ENCODE results near the gene ADRA2C.

Gene ADRA2C

GRCh38 chr4:3816983-3817960, 51.1 kb downstream of the ADRA2C start:
- no peaks in the 10 kb centered on the region for H3K79me2 ChIP-seq (ENCODE audit: insufficient read depth, low read length)
- DNase-seq (no peak), ATAC-seq (ENCODE audit: insufficient read depth, low read depth) (no peak)
- H4K20me1 ChIP-seq (ENCODE audit: insufficient read depth, low read length): no peaks in the 10 kb centered on the region
- no peaks in the 10 kb centered on the region for H3K27me3 ChIP-seq (ENCODE audit: insufficient read depth, low read length, poor library complexity)
- H3K9ac ChIP-seq (ENCODE audit: low read depth, low read length): no peak overlapping the region
- H3K36me3 ChIP-seq (ENCODE audit: insufficient read depth, low read length): no peaks in the 10 kb centered on the region
- H3K4me3 ChIP-seq (ENCODE audit: low read depth in 1 of 2, low read length in 2 of 2): no peak overlapping the region
- H3K4me2 ChIP-seq (ENCODE audit: insufficient read depth, low read length): no peak overlapping the region
- TF ChIP-seq EZH2 (IDR thresholded peaks at IDR 0.05; ENCODE audit: borderline replicate concordance, low read depth, low read length, severe bottlenecking) (no peak), CTCF (IDR thresholded peaks at IDR 0.05; ENCODE audit: borderline replicate concordance, extremely low read depth, low read length, poor library complexity, severe bottlenecking) (no peak)
- no peaks in the 10 kb centered on the region for H3K9me3 ChIP-seq (ENCODE audit: insufficient read depth, low read length, severe bottlenecking)
- H2AFZ ChIP-seq (ENCODE audit: low read depth, low read length): no peak overlapping the region
- H3K4me1 ChIP-seq (ENCODE audit: insufficient read depth, low read length): no peaks in the 10 kb centered on the region
- no peak overlapping the region for H3K27ac ChIP-seq (ENCODE audit: low read length)
